Activated CD4-positive, CD25-positive, alpha-beta regulatory T cell treated with anti-CD3 and anti-CD28 coated beads, Interleukin-2, amount 50 U/mL, for 72 hours (primary cell): ENCODE measurements around the gene LARGE1.
"Not testable (repeated sequence)": the region's sequence is repeated elsewhere in the genome, so short reads cannot be mapped to it uniquely, and the experiment has no call there.

Experiments
- DNase-seq: peaks from one replicate; pipeline ENCODE4 v3.0.0; 2021

The LARGE1 gene

DNA sequence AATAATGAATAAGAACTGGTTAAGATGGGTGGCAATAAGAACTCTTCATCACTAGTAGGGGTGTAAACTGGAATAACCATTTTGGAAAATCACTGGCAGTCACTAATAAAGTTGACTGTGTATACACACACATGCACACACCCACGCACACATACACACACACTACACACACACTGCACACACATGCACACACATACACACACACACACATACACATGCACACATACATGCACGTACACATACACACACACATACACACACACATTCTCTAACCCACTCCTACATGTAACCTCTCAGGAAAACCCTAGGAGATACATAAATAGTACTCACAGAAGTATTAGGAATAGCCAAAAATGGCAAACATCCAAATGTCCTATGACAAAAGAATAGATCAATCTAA, 455.6 kb downstream of the LARGE1 start:
- no peak for DNase-seq

DNA sequence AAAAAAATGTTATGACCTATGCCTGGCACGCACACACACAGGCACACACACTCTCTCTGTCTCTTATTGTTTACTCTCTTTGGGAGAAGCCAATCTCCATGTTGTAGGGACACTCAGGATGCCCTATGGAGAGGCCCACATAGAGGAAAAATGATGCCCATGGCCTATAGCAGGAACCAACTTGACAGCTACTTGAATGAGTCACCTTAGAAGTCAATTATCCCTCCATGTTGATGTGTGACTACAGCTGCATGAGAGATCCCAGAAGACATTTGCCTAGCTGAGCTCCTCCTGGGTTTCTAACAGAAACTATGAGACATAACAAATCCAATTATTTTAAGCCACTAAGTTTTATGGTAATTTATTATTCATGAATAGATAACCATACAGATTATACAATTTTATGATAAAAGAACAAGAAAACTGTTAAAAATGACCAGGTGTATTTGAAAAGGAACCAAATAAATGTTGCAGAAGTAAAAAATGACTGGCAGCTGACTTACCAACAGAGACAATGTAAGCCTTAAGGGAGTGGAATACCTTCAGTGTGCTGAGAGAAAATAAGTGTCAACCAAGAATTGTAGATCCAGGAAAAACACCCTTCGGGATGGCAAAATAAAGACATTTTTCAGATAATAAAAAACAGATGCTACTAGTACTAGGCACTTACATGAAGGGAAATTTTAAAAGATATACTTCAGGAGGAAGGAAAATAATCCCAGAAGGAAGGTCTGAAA, 458.4 kb downstream of the LARGE1 start:
- no peak for DNase-seq

DNA sequence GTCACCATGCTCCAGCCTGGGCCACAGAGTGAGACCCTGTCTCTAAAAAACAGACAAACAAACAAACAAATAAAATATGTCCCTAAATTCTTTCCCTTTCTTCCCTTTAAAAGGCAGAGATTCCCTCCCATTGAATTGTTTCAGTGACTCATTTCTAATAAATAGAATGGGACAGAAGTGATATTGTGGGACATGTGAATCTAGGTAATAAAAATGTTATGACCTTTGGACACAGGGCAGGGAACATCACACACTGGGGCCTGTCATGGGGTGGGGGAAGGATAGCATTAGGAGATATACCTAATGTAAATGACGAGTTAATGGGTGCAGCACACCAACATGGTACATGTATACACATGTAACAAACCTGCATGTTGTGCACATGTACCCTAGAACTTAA, 459.0 kb downstream of the LARGE1 start:
- not testable (repeated sequence) for DNase-seq

DNA sequence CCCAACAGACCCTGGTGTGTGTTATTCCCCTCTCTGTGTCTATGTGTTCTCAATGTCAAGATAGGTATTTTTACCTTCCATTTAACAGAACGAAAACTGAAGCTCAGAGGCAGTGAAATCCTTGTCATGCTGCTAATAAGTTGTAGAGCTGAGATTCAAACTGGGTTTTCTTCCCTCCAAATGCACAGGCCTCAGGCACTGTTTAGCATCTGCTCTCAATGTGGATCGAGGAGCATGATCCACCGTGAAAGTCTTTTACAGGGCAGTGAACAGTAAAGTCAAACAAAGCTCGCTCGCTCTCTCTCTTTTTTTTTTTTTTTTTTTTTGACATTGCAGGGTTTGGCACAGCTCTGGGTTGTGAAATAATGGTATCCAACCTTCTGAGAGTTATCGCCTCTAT, 461.1 kb downstream of the LARGE1 start:
- DNase-seq = no peak

DNA sequence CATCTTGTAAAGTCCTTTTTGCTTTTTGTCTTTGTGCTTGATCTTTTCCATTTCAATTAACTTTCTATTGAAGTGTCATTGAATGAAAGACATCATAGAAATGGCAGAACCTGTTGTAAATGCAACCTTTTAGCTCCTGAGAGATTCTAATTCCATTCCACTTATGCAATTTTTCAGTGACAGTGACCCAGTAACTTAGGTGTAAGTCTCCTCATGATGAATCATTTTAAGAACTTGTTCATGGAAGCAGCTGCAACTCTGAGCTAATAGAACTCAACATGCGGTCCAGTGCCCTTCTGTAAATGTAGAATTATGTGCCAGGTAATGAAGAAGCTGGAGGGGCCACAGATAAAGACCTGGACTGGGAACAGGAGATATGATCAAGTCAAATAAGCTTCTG, 463.8 kb downstream of the LARGE1 start:
- DNase-seq = no peak

DNA sequence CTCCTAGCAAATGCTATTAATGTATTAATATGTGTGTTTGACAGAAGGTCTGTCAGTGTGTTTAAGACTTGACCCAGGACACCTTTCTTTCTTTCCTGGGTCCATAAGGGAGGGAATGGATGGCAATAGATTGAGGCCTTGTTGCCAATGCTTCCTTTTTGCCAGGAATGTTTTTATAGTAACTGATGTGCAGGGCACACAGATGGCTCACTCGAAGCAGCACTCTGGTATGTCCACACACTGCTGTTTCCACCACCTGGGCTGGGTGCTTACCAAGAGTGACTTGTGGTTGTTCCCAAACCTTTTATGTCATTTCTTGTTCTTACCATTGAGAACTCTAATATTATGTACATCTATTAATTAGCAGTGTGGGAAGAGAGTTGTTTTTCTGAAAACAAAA, 465.2 kb downstream of the LARGE1 start:
- DNase-seq = no peak

DNA sequence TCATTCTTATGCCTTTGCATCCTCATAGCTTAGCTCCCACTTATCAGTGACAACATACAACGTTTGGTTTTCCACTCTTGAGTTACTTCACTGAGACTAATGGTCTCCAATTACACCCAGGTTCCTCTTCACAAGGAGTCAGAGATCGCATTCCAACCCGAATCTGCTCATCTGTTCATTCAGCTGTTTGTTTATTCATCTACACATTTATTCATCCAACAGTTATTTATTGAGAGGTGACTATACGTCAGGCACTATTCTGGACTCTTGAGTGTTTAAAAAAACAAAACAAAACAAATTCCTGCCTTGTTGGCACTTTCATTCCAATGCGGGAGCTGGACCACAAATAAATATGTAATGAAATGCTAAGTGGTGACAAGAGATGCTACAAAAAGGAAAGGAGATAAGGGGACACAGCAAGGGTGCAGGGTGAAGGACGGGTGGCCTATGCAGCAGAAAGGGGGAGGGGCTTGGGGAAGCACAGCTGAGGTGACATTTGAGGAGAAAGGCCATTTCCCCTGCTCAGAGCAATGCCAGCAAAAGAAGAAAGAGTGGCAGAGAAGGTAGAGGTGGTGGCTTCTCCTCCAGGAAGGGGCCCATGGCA, 468.3 kb downstream of the LARGE1 start:
- DNase-seq = no peak

DNA sequence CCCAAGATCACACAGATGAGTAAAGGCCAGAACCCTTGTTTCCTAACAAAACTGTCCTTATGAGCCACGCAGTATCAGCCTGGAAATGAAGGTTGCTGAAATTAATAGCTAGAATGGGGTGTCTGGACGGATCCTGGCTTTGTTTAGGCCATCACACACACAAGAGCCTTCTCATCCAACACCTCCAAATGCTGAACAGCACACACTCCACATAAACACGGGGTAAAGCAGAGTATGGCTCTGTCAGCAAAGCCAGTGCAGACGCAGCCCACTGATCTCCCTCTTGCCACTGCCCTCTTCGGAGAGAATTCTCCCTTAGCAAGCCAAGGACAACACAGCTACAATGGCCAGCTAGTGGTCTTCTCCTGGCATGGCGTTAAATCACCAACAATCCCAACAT, 469.5 kb downstream of the LARGE1 start:
- DNase-seq = no peak

DNA sequence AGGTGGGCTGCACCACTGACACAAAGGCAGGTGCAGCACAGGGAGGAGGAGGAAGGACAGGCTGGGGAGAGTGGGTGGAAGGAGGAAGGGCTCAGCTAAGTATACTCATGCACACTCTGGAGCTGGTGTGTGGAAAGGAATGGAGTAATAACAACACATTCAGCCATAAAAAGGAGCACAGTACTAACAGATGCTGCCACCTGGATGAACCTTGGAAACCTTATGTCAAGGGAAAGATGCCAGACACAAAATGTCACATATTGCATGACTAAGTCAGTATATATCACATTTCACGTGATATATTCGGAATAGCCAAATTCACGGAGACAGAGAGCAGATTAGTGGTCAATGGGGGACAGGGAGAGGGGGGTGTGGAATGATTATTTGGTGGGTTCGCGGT, 472.5 kb downstream of the LARGE1 start:
- DNase-seq = no peak

DNA sequence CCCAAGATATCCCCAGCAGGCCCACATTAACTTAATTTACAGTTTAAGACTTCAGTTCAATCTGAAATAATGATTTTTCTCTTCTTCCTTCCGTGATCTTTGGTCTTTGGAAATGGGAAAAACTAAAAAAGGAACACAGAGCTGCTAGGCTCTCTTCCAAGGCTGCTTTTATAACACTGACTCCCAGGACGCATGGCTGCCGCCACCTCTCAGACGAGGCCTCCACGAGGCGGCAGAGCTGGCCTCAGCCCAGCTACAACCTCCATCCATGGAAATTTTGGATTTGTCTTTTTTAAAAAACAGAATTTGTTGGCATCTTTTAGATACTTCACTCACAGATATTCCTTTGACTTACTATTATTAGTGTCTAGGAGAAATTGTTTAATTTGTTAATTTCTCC, 476.6 kb downstream of the LARGE1 start:
- DNase-seq = no peak

DNA sequence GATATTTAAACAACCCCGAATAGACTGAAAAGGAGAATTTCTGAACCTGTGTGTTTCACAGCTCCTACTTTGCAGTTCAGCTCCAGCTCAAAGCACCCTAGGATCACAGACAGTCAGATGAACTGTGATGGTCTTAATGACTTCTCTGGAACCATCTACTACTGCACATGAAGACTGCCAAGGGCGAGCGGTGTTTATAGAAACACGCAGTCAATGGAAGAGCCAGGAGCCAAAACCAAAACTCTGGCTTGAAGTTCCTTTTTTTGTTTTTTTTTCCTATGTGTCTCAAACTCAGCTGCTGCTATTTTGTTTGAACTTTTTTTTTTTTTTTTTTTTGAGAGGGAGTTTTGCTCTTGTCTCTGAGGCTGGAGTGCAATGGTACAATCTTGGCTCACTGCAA, 479.5 kb downstream of the LARGE1 start:
- DNase-seq = no peak

DNA sequence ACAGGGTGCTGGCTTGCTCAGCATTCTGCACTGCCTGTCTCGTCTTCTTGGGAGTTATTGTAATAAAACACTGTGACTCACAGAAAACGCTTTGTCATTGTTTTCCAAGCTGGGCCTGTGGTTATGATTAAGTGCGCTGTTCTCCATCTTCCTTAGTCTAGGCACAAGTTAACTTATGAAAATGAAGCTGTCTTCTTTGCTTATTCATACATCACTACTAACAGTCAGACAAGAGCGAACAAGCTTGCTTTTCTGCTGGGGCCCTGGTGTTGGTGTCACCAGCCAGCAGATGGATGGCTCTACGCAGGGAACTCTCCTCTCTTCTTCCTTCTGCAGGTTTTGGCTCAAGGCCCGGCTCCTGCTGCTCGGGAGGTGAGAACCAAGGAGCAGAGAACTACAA, 482.0 kb downstream of the LARGE1 start:
- no peak for DNase-seq

DNA sequence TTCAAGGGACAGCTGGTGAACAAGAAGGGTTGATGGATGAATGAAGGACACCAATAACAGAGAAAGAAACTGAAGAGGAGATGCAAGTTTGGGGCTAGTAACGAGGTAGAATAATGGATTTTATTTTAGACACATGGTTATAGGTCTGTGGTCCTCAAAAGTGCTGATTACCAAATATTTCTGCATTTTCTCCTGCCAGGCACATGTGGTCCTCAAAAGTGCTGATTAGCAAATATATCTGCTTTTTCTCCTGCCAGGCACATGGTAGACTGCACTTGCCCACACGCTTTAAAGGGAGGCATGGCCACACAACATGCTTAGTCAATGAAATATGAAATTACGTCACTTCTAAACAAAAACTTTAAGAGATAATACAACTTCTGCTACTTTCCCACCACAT, 489.0 kb downstream of the LARGE1 start:
- no peak for DNase-seq

DNA sequence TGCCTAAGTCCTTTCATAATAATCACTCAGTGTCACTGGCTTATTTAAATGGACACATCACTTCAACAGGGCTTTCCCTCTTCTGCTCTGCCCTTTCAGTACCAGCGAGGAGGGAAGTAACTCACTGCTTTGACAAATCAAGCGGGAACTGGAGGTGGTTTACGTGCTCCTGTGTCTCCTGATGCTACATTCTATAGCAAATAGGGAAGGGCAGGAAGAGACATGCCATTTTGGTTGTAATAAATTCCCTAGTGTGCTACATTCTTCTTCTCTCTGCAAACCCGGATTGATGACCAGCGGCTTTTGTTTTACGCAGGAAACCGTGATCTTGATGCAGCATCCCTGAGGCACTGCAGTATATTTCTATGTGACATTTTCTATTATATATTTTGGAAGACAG, 491.0 kb downstream of the LARGE1 start:
- no peak for DNase-seq

DNA sequence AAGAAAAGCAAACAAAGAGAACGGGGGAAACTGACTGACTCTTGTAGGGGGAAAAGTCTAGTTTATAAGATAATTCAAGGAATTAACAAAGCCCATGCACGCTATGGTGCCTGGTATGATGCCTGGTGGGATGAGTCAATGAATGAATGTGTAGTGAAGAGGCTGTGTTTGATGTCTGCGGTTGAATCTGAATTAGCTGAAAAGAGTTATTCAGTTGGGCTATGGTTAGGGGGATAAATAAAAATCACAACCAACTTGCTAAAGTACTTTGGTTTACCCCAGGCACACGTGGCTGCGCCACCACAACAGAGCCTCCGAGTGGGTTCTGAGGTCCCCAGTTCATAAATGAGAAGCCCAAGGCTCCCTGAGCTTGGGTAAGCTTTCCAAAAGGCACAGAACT, 492.8 kb downstream of the LARGE1 start:
- DNase-seq = no peak

DNA sequence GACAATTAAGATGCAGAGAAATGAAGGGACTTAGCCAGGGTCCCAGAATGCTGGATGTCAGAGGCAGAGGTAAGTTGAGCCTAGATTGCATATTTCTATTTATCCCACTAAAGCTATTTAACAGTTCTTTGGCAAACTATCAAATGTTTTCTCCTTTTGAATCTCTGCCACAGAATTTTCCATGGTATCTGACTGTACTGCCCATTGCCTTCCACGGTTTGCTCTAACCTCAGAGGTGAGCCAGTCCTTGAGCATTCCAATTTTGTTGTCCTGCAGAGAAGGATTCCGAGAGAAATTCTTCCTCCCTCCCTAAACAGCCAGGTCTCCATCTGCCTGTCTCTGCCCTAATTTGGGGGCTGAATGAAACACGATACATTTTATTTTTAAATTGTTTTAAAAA, 493.8 kb downstream of the LARGE1 start:
- DNase-seq = no peak

DNA sequence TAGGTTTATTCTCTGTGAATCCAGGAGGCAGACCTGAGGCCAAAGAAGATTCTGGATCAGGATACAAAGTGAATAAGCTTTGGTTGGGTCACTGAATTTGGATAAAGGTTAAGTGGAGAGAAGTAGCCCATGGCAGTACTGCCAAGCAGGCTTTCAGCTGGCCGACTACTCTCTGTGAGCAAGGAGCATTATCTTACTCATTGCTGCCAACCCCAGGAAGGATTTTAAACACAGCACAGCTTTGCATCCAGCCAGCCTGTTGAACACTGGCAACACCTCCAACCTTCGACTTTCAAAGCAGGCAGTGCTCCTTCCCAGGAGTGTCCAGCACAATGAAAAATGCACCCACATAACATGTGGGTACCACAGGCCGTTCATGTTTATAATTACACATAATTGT, 498.4 kb downstream of the LARGE1 start:
- no peak for DNase-seq

DNA sequence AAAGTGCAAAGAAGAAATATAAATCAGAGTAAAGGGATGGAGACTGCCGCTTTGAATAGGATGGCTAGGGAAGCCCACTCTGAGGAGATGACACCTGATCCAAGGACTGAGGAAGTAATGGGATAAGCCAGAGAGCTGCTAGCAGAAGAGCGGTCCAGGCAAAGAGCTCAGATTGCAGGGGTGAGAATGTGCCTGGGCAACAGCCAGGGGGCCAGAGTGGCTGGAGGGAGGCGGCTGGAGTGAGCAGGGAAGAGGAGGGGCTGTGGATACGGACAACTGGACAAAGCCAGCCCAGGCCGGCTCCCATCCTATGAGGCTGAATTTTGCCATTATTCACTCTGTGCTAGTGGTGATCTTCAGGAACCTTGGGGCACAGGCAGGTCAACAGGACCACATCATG, 501.8 kb downstream of the LARGE1 start:
- no peak for DNase-seq

DNA sequence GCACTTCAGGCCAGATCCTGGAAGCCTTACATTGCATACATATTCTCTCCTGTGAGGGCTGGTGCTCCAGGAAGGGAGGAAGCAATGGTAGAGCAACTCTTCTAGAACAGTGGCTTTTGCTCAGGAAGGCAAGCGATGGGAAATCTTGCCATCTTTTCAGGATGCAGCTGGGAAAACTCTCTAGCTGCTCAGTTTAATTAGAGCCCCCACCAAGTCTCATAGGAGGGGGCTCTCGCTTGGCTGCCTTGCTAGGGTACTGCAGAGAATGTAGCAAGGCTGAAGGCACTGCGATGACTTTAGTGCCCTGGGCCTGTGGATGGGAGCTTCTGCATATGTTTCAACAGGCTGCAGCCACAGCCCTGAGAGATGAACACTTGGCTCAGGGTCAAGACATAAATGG, 504.9 kb downstream of the LARGE1 start:
- DNase-seq = no peak

DNA sequence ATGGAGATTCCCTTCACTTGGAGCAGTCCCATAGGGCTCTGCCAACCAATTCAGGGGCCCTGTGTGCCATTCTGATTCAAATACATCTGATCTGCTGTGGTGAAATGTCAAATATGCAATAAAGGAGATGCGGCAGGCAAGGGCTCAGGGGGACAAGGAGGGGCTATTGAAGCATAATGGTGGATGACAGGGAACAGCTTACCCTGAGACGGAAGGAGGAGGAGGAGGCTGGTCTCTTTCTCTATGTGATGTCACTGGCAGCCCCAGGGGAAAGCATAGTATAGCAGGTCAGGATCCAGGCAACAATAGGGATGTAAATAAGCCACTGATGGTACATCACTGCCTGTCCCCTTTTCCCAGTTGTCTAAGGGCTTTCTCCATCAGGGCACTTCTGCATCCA, 511.2 kb downstream of the LARGE1 start:
- DNase-seq = no peak

DNA sequence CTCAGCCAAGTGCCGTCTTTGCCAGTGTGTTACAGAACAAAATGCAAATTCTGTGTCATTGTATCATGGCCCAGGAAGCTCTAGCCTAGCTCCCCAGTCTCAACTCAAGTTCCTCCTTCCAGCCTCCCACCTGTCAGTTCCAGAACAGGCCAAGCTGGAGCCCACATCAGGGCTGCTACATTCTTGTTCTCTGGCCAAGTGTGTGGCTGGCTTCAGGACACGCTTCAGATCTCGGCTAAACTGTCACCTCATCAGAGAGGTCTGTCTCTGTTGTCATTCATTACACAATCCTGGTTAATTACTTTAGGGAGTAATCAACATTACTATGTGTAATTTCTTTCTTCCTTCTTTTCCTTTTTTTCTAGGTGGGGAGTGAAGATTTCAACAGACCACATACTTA, 515.1 kb downstream of the LARGE1 start:
- no peak for DNase-seq

DNA sequence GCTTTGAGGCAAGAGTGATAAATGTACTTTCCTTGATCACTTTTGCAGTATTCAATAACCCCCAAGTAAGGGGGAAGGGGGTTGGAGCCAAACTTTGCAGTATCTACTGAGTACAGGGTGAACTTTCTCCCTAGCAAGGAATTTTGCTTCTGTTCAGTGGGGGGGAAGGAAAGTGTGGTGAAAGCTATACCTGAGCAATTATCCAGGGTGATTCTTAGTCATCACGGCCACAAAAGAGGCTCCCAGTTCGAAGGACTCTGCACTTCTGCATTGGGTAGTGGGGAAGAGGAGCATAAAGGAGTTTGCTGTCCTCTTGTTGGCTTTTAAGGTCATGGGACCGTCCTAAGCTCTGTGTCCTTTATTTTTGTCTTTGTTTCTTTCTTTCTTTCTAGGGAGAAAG, 515.6 kb downstream of the LARGE1 start:
- DNase-seq = no peak

DNA sequence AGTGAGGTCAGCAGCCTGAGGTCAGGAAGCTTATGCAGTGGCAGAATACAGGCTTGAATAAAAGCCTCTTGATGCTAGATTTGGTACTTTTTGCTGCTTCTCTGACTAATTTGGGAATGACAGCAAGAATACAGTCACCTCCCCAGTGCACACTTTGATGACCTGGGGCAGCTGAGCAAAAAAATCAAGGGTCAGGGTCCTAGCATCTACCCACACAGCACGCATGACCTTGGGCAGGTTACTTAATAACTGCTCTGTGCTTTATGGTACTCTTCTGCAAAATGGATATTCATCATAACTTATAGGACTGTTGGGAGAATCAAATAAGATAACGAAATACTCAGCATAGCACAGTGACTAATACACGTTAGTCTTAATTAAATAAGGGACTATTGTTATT, 518.0 kb downstream of the LARGE1 start:
- no peak for DNase-seq

DNA sequence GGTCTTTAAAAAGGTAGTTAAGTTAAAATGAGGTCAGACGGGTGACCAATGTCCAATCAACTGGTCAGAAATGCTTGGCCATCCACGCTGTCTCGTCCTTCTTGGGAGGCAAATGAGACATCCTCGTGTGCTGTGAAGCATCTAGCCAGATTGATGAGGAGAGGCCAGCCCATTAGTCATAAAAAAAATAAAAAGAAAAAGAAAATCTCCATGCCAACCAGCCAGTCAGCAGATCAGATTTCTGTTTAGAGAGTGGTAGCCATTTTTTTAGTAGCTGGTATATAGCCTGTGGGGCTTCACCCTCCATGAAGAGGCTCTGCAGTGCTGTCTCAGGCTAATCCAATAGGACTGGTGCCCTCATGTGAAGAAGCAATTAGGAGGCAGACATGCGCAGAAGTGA, 519.0 kb downstream of the LARGE1 start:
- DNase-seq = no peak

DNA sequence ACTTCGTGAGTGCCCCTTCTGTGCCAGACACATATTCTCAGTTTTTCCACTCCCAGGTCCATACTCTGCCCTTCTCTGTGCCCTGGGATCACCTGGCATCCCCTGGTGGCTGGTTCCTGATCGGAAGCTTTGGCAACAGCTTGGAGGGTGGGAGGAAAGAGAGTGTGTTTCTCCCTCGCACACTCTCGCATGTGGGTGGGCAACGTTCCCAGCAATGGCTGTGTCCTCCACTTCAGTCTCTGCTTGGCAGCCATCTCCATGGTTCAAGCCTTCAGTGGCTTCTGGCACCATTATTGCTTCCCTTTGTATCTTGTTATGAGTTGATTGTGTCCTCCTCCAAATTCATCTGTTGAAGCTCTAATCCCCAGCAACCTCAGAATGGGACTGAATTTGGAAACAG, 519.4 kb downstream of the LARGE1 start:
- no peak for DNase-seq
